GOT3 (cell line): ENCODE results near the gene SEMA6D.
A peak's percentile ranks its signal among the peaks of the same experiment; 100 is the strongest.

Experiments
- DNase-seq: peaks from one replicate; lab custom pipeline; 2025; ENCODE audit warnings: mixed read lengths; lab: John Stamatoyannopoulos, UW

SEMA6D gene

GRCh38 chr15:47717036-47717612 is at the start of gene SEMA6D:
SEMA6D (plus strand) TSS chr15:47717505; CDS start chr15:47759799, 42,294 bp downstream.
- DNase-seq: peak; percentile 33

GRCh38 chr15:47669221-47669620 is 48.1 kb upstream of the SEMA6D start:
- no peak for DNase-seq

GRCh38 chr15:47670365-47670764 is 46.9 kb upstream of the SEMA6D start:
- no peak for DNase-seq

GRCh38 chr15:47673232-47673761 is 44.0 kb upstream of the SEMA6D start:
- no peak for DNase-seq

GRCh38 chr15:47674586-47675232 is 42.6 kb upstream of the SEMA6D start:
- DNase-seq: no peak

GRCh38 chr15:47675735-47676134 is 41.6 kb upstream of the SEMA6D start:
- DNase-seq: no peak

- no peak for DNase-seq
These were observed 39.3 kb upstream of the SEMA6D start for GRCh38 chr15:47678040-47678439.

- DNase-seq: no peak
These were observed 34.6 kb upstream of the SEMA6D start for GRCh38 chr15:47682661-47683060.

GRCh38 chr15:47685141-47685870 is 32.0 kb upstream of the SEMA6D start:
- DNase-seq: no peak

- DNase-seq: no peak
These were observed 28.7 kb upstream of the SEMA6D start for GRCh38 chr15:47688573-47689086.

- no peak for DNase-seq
These were observed 27.6 kb upstream of the SEMA6D start for GRCh38 chr15:47689660-47690059.

- DNase-seq: no peak
These were observed 25.4 kb upstream of the SEMA6D start for GRCh38 chr15:47691882-47692281.

GRCh38 chr15:47696351-47696750 is 21.0 kb upstream of the SEMA6D start:
- DNase-seq: no peak

- DNase-seq: no peak
These were observed 11.9 kb upstream of the SEMA6D start for GRCh38 chr15:47705281-47705997.

- DNase-seq: no peak
These were observed 9.9 kb upstream of the SEMA6D start for GRCh38 chr15:47707391-47707790.

GRCh38 chr15:47708161-47708980 is 8.9 kb upstream of the SEMA6D start:
- DNase-seq: no peak

GRCh38 chr15:47711655-47712054 is 5.7 kb upstream of the SEMA6D start:
- no peak for DNase-seq

GRCh38 chr15:47715402-47715801 is 1.9 kb upstream of the SEMA6D start:
- DNase-seq: no peak

GRCh38 chr15:47715856-47716445 is 1.4 kb upstream of the SEMA6D start:
- DNase-seq: no peak

- DNase-seq: no peak
These were observed 789 bp upstream of the SEMA6D start for GRCh38 chr15:47716516-47716915.
